Measurements from ENCODE around the gene TMEM175.

Gene TMEM175

GRCh38 chr4:954211-955020 lies 22.2 kb downstream of the TMEM175 start:
- Histone ChIP-seq H3K4me1 (ENCODE audit: control insufficient read depth, insufficient read depth, low read length) (no peaks in the 10 kb centered on the region), H3K27ac (ENCODE audit: low read length) (no peak overlapping the region), H3K4me3 (ENCODE audit: low read length) (no peak overlapping the region), H3K9me3 (ENCODE audit: control insufficient read depth, insufficient read depth, low read length) (no peaks in the 10 kb centered on the region), H3K36me3 (ENCODE audit: control insufficient read depth, insufficient read depth, low read length) (no peaks in the 10 kb centered on the region), H3K27me3 (ENCODE audit: control insufficient read depth, insufficient read depth, low read length) (no peaks in the 10 kb centered on the region)
- no peak for DNase-seq (ENCODE audit: low read depth, low spot score)
- no CpG with 5 or more reads among the region's 17 CpGs for WGBS (ENCODE audit: insufficient coverage, insufficient read length)

GRCh38 chr4:955161-955921 lies 23.1 kb downstream of the TMEM175 start:
- Histone ChIP-seq H3K9me3 (ENCODE audit: control insufficient read depth, insufficient read depth, low read length) (no peaks in the 10 kb centered on the region), H3K36me3 (ENCODE audit: control insufficient read depth, insufficient read depth, low read length) (no peaks in the 10 kb centered on the region), H3K27ac (ENCODE audit: low read length) (no peak overlapping the region), H3K4me1 (ENCODE audit: control insufficient read depth, insufficient read depth, low read length) (no peaks in the 10 kb centered on the region; the same call in 1 of the 2 replicates), H3K27me3 (ENCODE audit: control insufficient read depth, insufficient read depth, low read length) (no peaks in the 10 kb centered on the region), H3K4me3 (ENCODE audit: low read length) (no peak overlapping the region)
- no peak for DNase-seq (ENCODE audit: low read depth, low spot score)
- WGBS (ENCODE audit: insufficient coverage, insufficient read length), result no CpG with 5 or more reads among the region's 33 CpGs

DNA sequence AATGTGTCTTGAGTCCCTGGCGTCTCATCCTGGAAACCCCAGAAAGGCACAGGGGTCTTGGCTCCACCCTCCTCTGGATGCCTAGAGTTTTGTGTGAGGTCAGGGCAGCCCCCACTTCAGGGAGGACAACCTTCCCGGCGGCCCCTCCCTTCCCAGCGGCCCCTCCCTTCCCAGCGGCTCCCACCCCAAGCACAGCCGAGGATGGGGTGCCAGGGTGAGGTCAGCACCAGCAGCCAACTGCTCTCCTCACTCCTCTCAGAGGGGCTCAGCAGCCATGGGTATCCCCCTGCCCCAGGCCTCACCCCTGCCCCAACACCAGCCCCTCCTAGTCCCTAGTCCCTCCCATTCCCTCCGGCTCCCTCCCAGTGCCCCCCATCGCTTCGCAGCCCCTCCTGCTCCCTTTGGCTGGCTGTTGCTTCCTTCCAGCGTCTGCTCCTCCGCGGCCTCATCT lies 23.7 kb downstream of the TMEM175 start:
- H3K27me3 ChIP-seq (ENCODE audit: control insufficient read depth, insufficient read depth, low read length), result no peaks in the 10 kb centered on the region
- DNase-seq (ENCODE audit: low read depth, low spot score), result no peak

GRCh38 chr4:956531-957230 lies 24.4 kb downstream of the TMEM175 start:
- Histone ChIP-seq H3K27me3 (ENCODE audit: control insufficient read depth, insufficient read depth, low read length) (no peaks in the 10 kb centered on the region), H3K4me1 (ENCODE audit: control insufficient read depth, insufficient read depth, low read length) (no peaks in the 10 kb centered on the region; the same call in 1 of the 2 replicates), H3K36me3 (ENCODE audit: control insufficient read depth, insufficient read depth, low read length) (no peaks in the 10 kb centered on the region), H3K4me3 (ENCODE audit: low read length) (no peak overlapping the region), H3K27ac (ENCODE audit: low read length) (no peak overlapping the region), H3K9me3 (ENCODE audit: control insufficient read depth, insufficient read depth, low read length) (no peaks in the 10 kb centered on the region)
- no CpG with 5 or more reads among the region's 14 CpGs for WGBS (ENCODE audit: insufficient coverage, insufficient read length)
- DNase-seq (ENCODE audit: low read depth, low spot score), result no peak

More for the DNA sequence above, 23.7 kb downstream of the TMEM175 start:
- Histone ChIP-seq H3K27ac (ENCODE audit: low read length) (no peak overlapping the region), H3K9me3 (ENCODE audit: control insufficient read depth, insufficient read depth, low read length) (no peaks in the 10 kb centered on the region), H3K4me3 (ENCODE audit: low read length) (no peak overlapping the region), H3K36me3 (ENCODE audit: control insufficient read depth, insufficient read depth, low read length) (no peaks in the 10 kb centered on the region), H3K4me1 (ENCODE audit: control insufficient read depth, insufficient read depth, low read length) (no peaks in the 10 kb centered on the region; the same call in 1 of the 2 replicates)
- no CpG with 5 or more reads among the region's 12 CpGs for WGBS (ENCODE audit: insufficient coverage, insufficient read length)

DNA sequence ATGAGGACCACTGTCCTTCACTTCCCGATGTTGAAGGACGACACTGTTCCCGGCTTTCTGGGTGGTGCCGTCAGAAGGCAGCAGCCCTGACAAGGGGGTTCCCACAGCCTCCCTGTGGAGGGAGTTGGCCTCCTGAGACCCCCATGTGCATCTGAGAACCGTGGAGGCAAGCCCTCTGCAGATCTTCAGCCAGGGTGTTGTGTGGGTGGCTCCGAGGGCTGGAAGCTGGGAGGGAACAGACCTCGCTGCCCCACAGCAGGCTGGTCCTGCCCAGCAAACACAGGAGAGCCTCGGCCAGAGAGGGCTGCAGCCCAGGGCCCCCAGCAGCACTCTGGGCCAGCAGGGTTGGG lies 24.9 kb downstream of the TMEM175 start:
- Histone ChIP-seq H3K27ac (ENCODE audit: low read length) (no peak overlapping the region), H3K4me1 (ENCODE audit: control insufficient read depth, insufficient read depth, low read length) (no peaks in the 10 kb centered on the region; the same call in 1 of the 2 replicates), H3K9me3 (ENCODE audit: control insufficient read depth, insufficient read depth, low read length) (no peaks in the 10 kb centered on the region), H3K36me3 (ENCODE audit: control insufficient read depth, insufficient read depth, low read length) (no peaks in the 10 kb centered on the region), H3K4me3 (ENCODE audit: low read length) (no peak overlapping the region), H3K27me3 (ENCODE audit: control insufficient read depth, insufficient read depth, low read length) (no peaks in the 10 kb centered on the region)
- no peak for DNase-seq (ENCODE audit: low read depth, low spot score)
- WGBS (ENCODE audit: insufficient coverage, insufficient read length), result no CpG with 5 or more reads among the region's 8 CpGs

- no peaks in the 10 kb centered on the region for H3K9me3 ChIP-seq (ENCODE audit: control insufficient read depth, insufficient read depth, low read length)
- no peaks in the 10 kb centered on the region; the same call in 1 of the 2 replicates for H3K36me3 ChIP-seq (ENCODE audit: control insufficient read depth, insufficient read depth, low read length)
- H3K4me3 ChIP-seq (ENCODE audit: low read length), result no peak overlapping the region
- no peaks in the 10 kb centered on the region; the same call in 1 of the 2 replicates for H3K4me1 ChIP-seq (ENCODE audit: control insufficient read depth, insufficient read depth, low read length)
- no peak overlapping the region for H3K27ac ChIP-seq (ENCODE audit: low read length)
- no peak for DNase-seq (ENCODE audit: low read depth, low spot score)
- no peaks in the 10 kb centered on the region for H3K27me3 ChIP-seq (ENCODE audit: control insufficient read depth, insufficient read depth, low read length)
- no CpG with 5 or more reads among the region's 45 CpGs for WGBS (ENCODE audit: insufficient coverage, insufficient read length)
Measured at GRCh38 chr4:957581-958313, 25.5 kb downstream of the TMEM175 start.

GRCh38 chr4:958314-958665 lies 26.0 kb downstream of the TMEM175 start:
- Histone ChIP-seq H3K27ac (ENCODE audit: low read length) (no peak overlapping the region), H3K36me3 (ENCODE audit: control insufficient read depth, insufficient read depth, low read length) (peaks cover 1% of the 10 kb centered on the region; the same call in 1 of the 2 replicates), H3K4me1 (ENCODE audit: control insufficient read depth, insufficient read depth, low read length) (no peaks in the 10 kb centered on the region; the same call in 1 of the 2 replicates), H3K27me3 (ENCODE audit: control insufficient read depth, insufficient read depth, low read length) (no peaks in the 10 kb centered on the region), H3K4me3 (ENCODE audit: low read length) (no peak overlapping the region), H3K9me3 (ENCODE audit: control insufficient read depth, insufficient read depth, low read length) (no peaks in the 10 kb centered on the region)
- WGBS (ENCODE audit: insufficient coverage, insufficient read length), result no CpG with 5 or more reads among the region's 17 CpGs
- DNase-seq (ENCODE audit: low read depth, low spot score), result no peak

DNA sequence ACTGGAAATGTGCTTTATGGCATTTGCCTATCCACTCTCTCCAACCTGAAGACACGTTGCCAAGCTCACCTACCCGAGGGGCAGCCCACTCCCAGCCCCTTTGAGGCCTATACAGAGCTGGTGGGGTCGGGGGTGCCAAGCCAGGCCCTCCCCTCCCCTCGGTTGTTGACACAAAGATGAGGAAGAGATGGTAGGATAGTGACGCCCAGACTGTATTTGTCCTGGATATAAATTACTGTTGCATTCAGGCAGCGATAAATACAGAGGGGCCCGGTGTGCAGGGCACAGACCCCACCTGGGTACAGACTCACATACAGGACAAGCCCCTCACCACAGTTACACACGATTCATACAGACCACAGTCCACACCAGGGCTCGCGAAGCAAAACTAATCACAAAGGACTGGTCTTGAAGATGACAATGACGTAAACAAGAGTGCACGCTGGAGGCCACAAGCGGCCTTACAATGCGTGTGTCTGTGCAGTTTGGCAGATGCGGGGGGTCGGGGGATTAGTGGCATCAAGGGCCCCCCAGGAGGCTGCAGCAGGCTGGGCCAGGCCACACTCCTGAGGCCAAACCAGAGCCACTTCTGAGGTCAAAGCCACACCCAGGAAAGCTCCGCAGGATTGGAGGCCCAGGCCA lies 26.6 kb downstream of the TMEM175 start:
- H3K36me3 ChIP-seq (ENCODE audit: control insufficient read depth, insufficient read depth, low read length), result peaks cover 2% of the 10 kb centered on the region; the same call in 1 of the 2 replicates
- no peak for DNase-seq (ENCODE audit: low read depth, low spot score)
- H3K9me3 ChIP-seq (ENCODE audit: control insufficient read depth, insufficient read depth, low read length), result no peaks in the 10 kb centered on the region

DNA sequence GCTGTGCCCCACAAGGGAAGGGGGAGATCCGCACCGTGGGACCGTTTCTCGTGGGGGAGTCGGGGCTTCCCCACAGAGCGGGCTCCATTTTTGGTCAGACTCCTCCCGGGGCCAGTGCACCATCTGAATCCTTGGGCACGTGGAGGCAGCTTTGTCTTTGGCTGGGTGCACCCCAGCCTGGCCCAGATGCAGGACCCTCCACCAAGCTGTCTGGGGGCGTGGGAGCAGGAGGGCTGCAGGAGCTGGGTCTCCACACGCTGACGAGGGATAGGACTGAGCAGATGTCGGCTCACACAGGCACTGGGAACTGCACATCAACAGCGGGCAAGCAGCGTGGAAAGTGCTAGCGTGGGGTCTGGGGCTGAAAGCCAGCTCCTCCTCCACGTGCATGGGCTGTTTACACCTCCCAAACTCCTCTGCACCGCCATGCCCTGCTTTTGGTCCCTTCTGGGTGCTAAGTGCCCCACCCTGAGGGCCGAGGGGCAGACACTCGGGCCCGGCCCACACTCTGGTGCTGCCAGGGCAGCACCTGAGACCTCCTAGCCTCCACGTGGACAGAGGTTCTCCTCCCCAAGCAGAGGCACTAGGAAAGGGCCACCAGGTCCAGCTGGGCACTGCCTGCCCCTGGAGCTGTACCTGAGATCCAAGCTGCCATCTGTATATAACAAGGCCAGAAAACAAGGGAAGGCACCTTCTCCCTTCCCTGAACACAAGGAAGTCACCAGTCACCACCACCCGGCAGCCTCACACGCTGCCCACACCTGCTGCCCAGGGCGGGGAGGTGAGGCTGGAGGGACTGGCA lies 27.3 kb downstream of the TMEM175 start:
- no CpG with 5 or more reads among the region's 24 CpGs for WGBS (ENCODE audit: insufficient coverage, insufficient read length)
- Histone ChIP-seq H3K27ac (ENCODE audit: low read length) (no peak overlapping the region), H3K36me3 (ENCODE audit: control insufficient read depth, insufficient read depth, low read length) (peaks cover 2% of the 10 kb centered on the region; the same call in 1 of the 2 replicates)

More for the DNA sequence above, 26.6 kb downstream of the TMEM175 start:
- WGBS (ENCODE audit: insufficient coverage, insufficient read length), result no CpG with 5 or more reads among the region's 17 CpGs
- no peak overlapping the region for H3K4me3 ChIP-seq (ENCODE audit: low read length)
- no peaks in the 10 kb centered on the region for H3K27me3 ChIP-seq (ENCODE audit: control insufficient read depth, insufficient read depth, low read length)
- H3K27ac ChIP-seq (ENCODE audit: low read length), result no peak overlapping the region
- H3K4me1 ChIP-seq (ENCODE audit: control insufficient read depth, insufficient read depth, low read length), result no peaks in the 10 kb centered on the region; the same call in 1 of the 2 replicates

More for the DNA sequence above, 27.3 kb downstream of the TMEM175 start:
- Histone ChIP-seq H3K4me1 (ENCODE audit: control insufficient read depth, insufficient read depth, low read length) (no peaks in the 10 kb centered on the region; the same call in 1 of the 2 replicates), H3K9me3 (ENCODE audit: control insufficient read depth, insufficient read depth, low read length) (no peaks in the 10 kb centered on the region), H3K27me3 (ENCODE audit: control insufficient read depth, insufficient read depth, low read length) (no peaks in the 10 kb centered on the region), H3K4me3 (ENCODE audit: low read length) (no peak overlapping the region)
- DNase-seq (ENCODE audit: low read depth, low spot score), result no peak
